HEK293 (cell line): ENCODE results near the gene NSUN3.

Experiments used
- BCL11B ChIP-seq: fragments of 450-650 bp; formaldehyde crosslinking; IDR thresholded peaks from 2 replicates; pipeline ENCODE4 v1.5.1; 2016; ENCODE audit warnings: low read depth, missing biosample characterization, missing genetic modification characterization
- CTCF ChIP-seq: fragments of 450-650 bp; formaldehyde crosslinking; IDR thresholded peaks from 2 replicates; pipeline ENCODE4 v1.5.1; 2016; ENCODE audit warnings: missing biosample characterization, missing genetic modification characterization
- ELK4 ChIP-seq: IDR thresholded peaks from 2 replicates; pipeline ENCODE4 v1.6.1; 2011; ENCODE audit warnings: mild to moderate bottlenecking, low read depth, low read length, borderline replicate concordance
- GLIS1 ChIP-seq: fragments of 450-650 bp; formaldehyde crosslinking; IDR thresholded peaks from 2 replicates; pipeline ENCODE4 v1.5.1; 2016; ENCODE audit warnings: missing biosample characterization, missing genetic modification characterization
- IKZF3 ChIP-seq: fragments of 450-650 bp; IDR thresholded peaks from 2 replicates; pipeline ENCODE4 v1.5.0; 2018; ENCODE audit warnings: missing biosample characterization, mild to moderate bottlenecking, missing genetic modification characterization, moderate library complexity
- KLF10 ChIP-seq: fragments of 450-650 bp; IDR thresholded peaks from 2 replicates; pipeline ENCODE4 v1.5.1; 2018; ENCODE audit warnings: missing biosample characterization, mild to moderate bottlenecking, missing genetic modification characterization
- PATZ1 ChIP-seq: fragments of 450-650 bp; formaldehyde crosslinking; IDR thresholded peaks from 2 replicates; pipeline ENCODE4 v1.5.1; 2016; ENCODE audit warnings: missing biosample characterization, missing genetic modification characterization
- SP7 ChIP-seq: fragments of 450-650 bp; formaldehyde crosslinking; IDR thresholded peaks from 2 replicates; pipeline ENCODE4 v1.5.1; 2016; ENCODE audit warnings: missing biosample characterization, missing genetic modification characterization
- YY2 ChIP-seq: fragments of 450-650 bp; formaldehyde crosslinking; IDR thresholded peaks from 2 replicates; pipeline ENCODE4 v1.5.1; 2016; ENCODE audit warnings: missing biosample characterization, missing genetic modification characterization
- ZBTB21 ChIP-seq: fragments of 450-650 bp; formaldehyde crosslinking; IDR thresholded peaks from 2 replicates; pipeline ENCODE4 v1.5.1; 2017; ENCODE audit warnings: missing biosample characterization, missing genetic modification characterization
- ZEB2 ChIP-seq: fragments of 450-650 bp; formaldehyde crosslinking; IDR thresholded peaks from 2 replicates; pipeline ENCODE4 v1.5.1; 2016; ENCODE audit warnings: missing biosample characterization, missing genetic modification characterization
- ZNF132 ChIP-seq: fragments of 450-650 bp; formaldehyde crosslinking; IDR thresholded peaks from 2 replicates; pipeline ENCODE4 v1.5.1; 2017; ENCODE audit warnings: missing biosample characterization, missing genetic modification characterization, borderline replicate concordance
- ZNF146 ChIP-seq: fragments of 450-650 bp; formaldehyde crosslinking; IDR thresholded peaks from 2 replicates; pipeline ENCODE4 v1.5.1; 2016; ENCODE audit warnings: missing biosample characterization, missing genetic modification characterization
- ZNF148 ChIP-seq: fragments of 450-650 bp; formaldehyde crosslinking; IDR thresholded peaks from 2 replicates; pipeline ENCODE4 v1.5.0; 2017; ENCODE audit warnings: missing biosample characterization, missing genetic modification characterization, borderline replicate concordance
- ZNF23 ChIP-seq: fragments of 450-650 bp; formaldehyde crosslinking; IDR thresholded peaks from 2 replicates; pipeline ENCODE4 v1.5.1; 2016; ENCODE audit warnings: missing biosample characterization, missing genetic modification characterization, borderline replicate concordance
- ZNF26 ChIP-seq: fragments of 450-650 bp; formaldehyde crosslinking; IDR thresholded peaks from 2 replicates; pipeline ENCODE4 v1.5.1; 2016; ENCODE audit warnings: missing biosample characterization, missing genetic modification characterization
- ZNF280D ChIP-seq: fragments of 450-650 bp; formaldehyde crosslinking; IDR thresholded peaks from 2 replicates; pipeline ENCODE4 v1.5.1; 2016; ENCODE audit warnings: missing biosample characterization, missing genetic modification characterization
- ZNF354C ChIP-seq: fragments of 450-650 bp; formaldehyde crosslinking; IDR thresholded peaks from 2 replicates; pipeline ENCODE4 v1.5.1; 2016; ENCODE audit warnings: missing biosample characterization, missing genetic modification characterization, low read depth, borderline replicate concordance
- ZNF366 ChIP-seq: fragments of 450-650 bp; formaldehyde crosslinking; conservative IDR thresholded peaks from 2 replicates; pipeline ENCODE4 v1.5.1; 2016; ENCODE audit warnings: missing biosample characterization, missing genetic modification characterization
- ZNF449 ChIP-seq: fragments of 450-650 bp; formaldehyde crosslinking; IDR thresholded peaks from 2 replicates; pipeline ENCODE4 v1.5.1; 2017; ENCODE audit warnings: missing biosample characterization, mild to moderate bottlenecking, missing genetic modification characterization, moderate library complexity
- ZNF501 ChIP-seq: fragments of 450-650 bp; formaldehyde crosslinking; IDR thresholded peaks from 2 replicates; pipeline ENCODE4 v1.5.1; 2016; ENCODE audit warnings: missing biosample characterization, missing genetic modification characterization
- ZNF521 ChIP-seq: fragments of 450-650 bp; formaldehyde crosslinking; IDR thresholded peaks from 2 replicates; pipeline ENCODE4 v1.5.1; 2017; ENCODE audit warnings: missing biosample characterization, mild to moderate bottlenecking, missing genetic modification characterization
- ZNF561 ChIP-seq: fragments of 450-650 bp; IDR thresholded peaks from 2 replicates; pipeline ENCODE4 v1.5.1; 2018; ENCODE audit warnings: missing biosample characterization, missing genetic modification characterization, borderline replicate concordance
- ZNF571 ChIP-seq: fragments of 450-650 bp; formaldehyde crosslinking; IDR thresholded peaks from 2 replicates; pipeline ENCODE4 v1.5.0; 2017; ENCODE audit warnings: missing biosample characterization, missing genetic modification characterization
- ZNF660 ChIP-seq: fragments of 450-650 bp; IDR thresholded peaks from 2 replicates; pipeline ENCODE4 v1.5.1; 2018; ENCODE audit warnings: missing biosample characterization, mild to moderate bottlenecking, missing genetic modification characterization
- ZSCAN23 ChIP-seq: fragments of 450-650 bp; formaldehyde crosslinking; IDR thresholded peaks from 2 replicates; pipeline ENCODE4 v1.5.1; 2016; ENCODE audit warnings: missing biosample characterization, missing genetic modification characterization
- ZSCAN30 ChIP-seq: fragments of 450-650 bp; IDR thresholded peaks from 2 replicates; pipeline ENCODE4 v1.5.1; 2018; ENCODE audit warnings: missing biosample characterization, mild to moderate bottlenecking, missing genetic modification characterization, moderate library complexity

Gene NSUN3

GRCh38 chr3:94082391-94082937 is 19.6 kb downstream of the NSUN3 start (continued):
- no peak for TF ChIP-seq CTCF (tag by site-specific recombination)
- TF ChIP-seq ZNF146 (tag by site-specific recombination), result no peak
- no peak for TF ChIP-seq ZNF660 (tag by site-specific recombination)
- TF ChIP-seq ZNF354C (tag by site-specific recombination), result no peak
- TF ChIP-seq ZNF132 (tag by site-specific recombination), result no peak
- TF ChIP-seq ZSCAN30 (tag by site-specific recombination), result no peak
- TF ChIP-seq ZNF26 (tag by site-specific recombination), result no peak
- no peak for TF ChIP-seq IKZF3
- no peak for TF ChIP-seq YY2 (tag by site-specific recombination)
- TF ChIP-seq ZNF366, result peak; percentile 75
- peak; percentile 68 for TF ChIP-seq SP7 (tag by site-specific recombination)
- TF ChIP-seq ZNF148 (tag by site-specific recombination), result no peak
- TF ChIP-seq ZNF23, result no peak
- peak; percentile 61; the same call in 1 of the 2 replicates for TF ChIP-seq BCL11B (tag by site-specific recombination)
- TF ChIP-seq ZNF280D (tag by site-specific recombination), result no peak
- no peak for TF ChIP-seq ZNF571
- TF ChIP-seq ZBTB21, result no peak
- peak; percentile 63 for TF ChIP-seq GLIS1 (tag by site-specific recombination)
- peak; percentile 79 for TF ChIP-seq KLF10
- 0 out of 2 replicates have a peak, but pooled peaks have one; percentile 16 for TF ChIP-seq PATZ1 (tag by site-specific recombination)
- no peak for TF ChIP-seq ZNF521 (tag by site-specific recombination)
- peak; percentile 74 for TF ChIP-seq ZNF501 (tag by site-specific recombination)
- no peak for TF ChIP-seq ELK4
- no peak for TF ChIP-seq ZNF561
- TF ChIP-seq ZSCAN23, result 0 out of 2 replicates have a peak, but pooled peaks have one; percentile 11
- no peak for TF ChIP-seq ZEB2 (tag by site-specific recombination)
- TF ChIP-seq ZNF449 (tag by site-specific recombination), result no peak
